ENCODE data around the gene OR2V1. TPM values are rescaled to one million over a fixed set of nuclear protein-coding genes. Genes with fewer than 3 reads are reported as not detected.

The OR2V1 gene
- total RNA-seq, 1 experiment from 2014 or later: not detected

- Mint-ChIP-seq H3K9me3 (ENCODE audit: unreplicated experiment) (no peaks in the 10 kb centered on the region), H3K27me3 (ENCODE audit: insufficient read depth, unreplicated experiment) (peaks cover 29% of the 10 kb centered on the region)
- TF ChIP-seq CTCF (IDR thresholded peaks at IDR 0.05; ENCODE audit: unreplicated experiment): no peak
Observed at GRCh38 chr5:181086884-181087205, 44.1 kb downstream of the OR2V1 start.

GRCh38 chr5:181086026-181086883 is 44.7 kb downstream of the OR2V1 start:
- ChIA-PET CTCF (interaction anchor here (1.1 to 1.6 kb wide), 4 partner anchors 14 to 218 kb away, joined by 3 to 6 read pairs (median 4); no protein-coding TSS in a partner anchor), POLR2A (interaction anchor here (0.6 to 0.8 kb wide), 2 partner anchors 9 to 170 kb away, joined by 4 to 5 read pairs; no protein-coding TSS in a partner anchor)
- TF ChIP-seq CTCF (IDR thresholded peaks at IDR 0.05; ENCODE audit: unreplicated experiment): no peak
- H3K9me3 Mint-ChIP-seq (ENCODE audit: unreplicated experiment): no peaks in the 10 kb centered on the region
- DNase-seq (ENCODE audit: unreplicated experiment): no peak
- peaks cover 29% of the 10 kb centered on the region for H3K27me3 Mint-ChIP-seq (ENCODE audit: insufficient read depth, unreplicated experiment)
- no TSS peak for BruUV-seq (replicated peaks)
- H3K4me3 Mint-ChIP-seq (ENCODE audit: unreplicated experiment): no peak overlapping the region
- H3K36me3 Mint-ChIP-seq (ENCODE audit: insufficient read depth, unreplicated experiment): no peaks in the 10 kb centered on the region
- intact Hi-C loops (cut with micrococcal nuclease): no loop called here
- H3K27ac Mint-ChIP-seq (ENCODE audit: low read depth, unreplicated experiment): no peak overlapping the region
- H3K4me1 Mint-ChIP-seq (ENCODE audit: insufficient read depth, unreplicated experiment): no peaks in the 10 kb centered on the region

More at GRCh38 chr5:181086884-181087205, 44.1 kb downstream of the OR2V1 start:
- Mint-ChIP-seq H3K27ac (ENCODE audit: low read depth, unreplicated experiment) (no peak overlapping the region), H3K4me1 (ENCODE audit: insufficient read depth, unreplicated experiment) (no peaks in the 10 kb centered on the region), H3K4me3 (ENCODE audit: unreplicated experiment) (no peak overlapping the region), H3K36me3 (ENCODE audit: insufficient read depth, unreplicated experiment) (no peaks in the 10 kb centered on the region)
- DNase-seq (ENCODE audit: unreplicated experiment): no peak
- ChIA-PET POLR2A (interaction anchor here (0.8 kb wide), 1 partner anchor 10 kb away, joined by 4 read pairs; no protein-coding TSS in a partner anchor), CTCF (interaction anchor here (0.6 to 1.6 kb wide), 5 partner anchors 13 to 218 kb away, joined by 3 to 6 read pairs (median 4); no protein-coding TSS in a partner anchor)
- intact Hi-C loops (cut with micrococcal nuclease): no loop called here
- no TSS peak for BruUV-seq (replicated peaks)

GRCh38 chr5:181084621-181085195 is 46.3 kb downstream of the OR2V1 start:
- Mint-ChIP-seq H3K4me3 (ENCODE audit: unreplicated experiment) (no peak overlapping the region), H3K4me1 (ENCODE audit: insufficient read depth, unreplicated experiment) (no peaks in the 10 kb centered on the region), H3K36me3 (ENCODE audit: insufficient read depth, unreplicated experiment) (no peaks in the 10 kb centered on the region), H3K27me3 (ENCODE audit: insufficient read depth, unreplicated experiment) (peaks cover 29% of the 10 kb centered on the region), H3K27ac (ENCODE audit: low read depth, unreplicated experiment) (no peak overlapping the region), H3K9me3 (ENCODE audit: unreplicated experiment) (no peaks in the 10 kb centered on the region)
- ChIA-PET POLR2A (interaction anchor here (1.4 kb wide), 1 partner anchor 8 kb away, joined by 4 read pairs; no protein-coding TSS in a partner anchor), CTCF (no interaction called here)
- BruUV-seq (replicated peaks): no TSS peak
- intact Hi-C loops (cut with micrococcal nuclease): no loop called here
- no peak for DNase-seq (ENCODE audit: unreplicated experiment)
- TF ChIP-seq CTCF (IDR thresholded peaks at IDR 0.05; ENCODE audit: unreplicated experiment): no peak

DNA sequence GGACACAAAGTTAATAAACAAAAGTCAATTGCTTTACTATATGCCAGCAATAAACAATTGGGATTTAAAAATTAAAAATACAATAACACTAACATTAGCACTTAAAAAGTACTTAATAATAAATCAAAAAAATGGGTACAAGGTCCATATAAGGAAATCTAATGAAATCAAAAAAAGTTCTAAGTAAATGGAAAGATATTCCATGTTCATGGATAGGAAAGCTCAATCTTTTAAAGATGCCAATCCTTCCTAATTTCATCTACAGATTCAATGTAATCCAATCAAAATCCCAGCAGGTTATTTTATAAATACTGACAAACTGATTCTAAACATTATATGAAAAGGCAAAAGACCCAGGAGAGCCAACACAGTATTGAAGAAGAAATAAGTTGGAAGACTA is 49.0 kb downstream of the OR2V1 start:
- Mint-ChIP-seq H3K27me3 (ENCODE audit: insufficient read depth, unreplicated experiment) (peaks cover 29% of the 10 kb centered on the region), H3K4me3 (ENCODE audit: unreplicated experiment) (no peak overlapping the region), H3K9me3 (ENCODE audit: unreplicated experiment) (peaks cover 6% of the 10 kb centered on the region), H3K4me1 (ENCODE audit: insufficient read depth, unreplicated experiment) (no peaks in the 10 kb centered on the region), H3K27ac (ENCODE audit: low read depth, unreplicated experiment) (no peak overlapping the region), H3K36me3 (ENCODE audit: insufficient read depth, unreplicated experiment) (no peaks in the 10 kb centered on the region)
- ChIA-PET CTCF (interaction anchor here (0.6 kb wide), 1 partner anchor 379 kb away, joined by 5 read pairs; no protein-coding TSS in a partner anchor), POLR2A (no interaction called here)
- no peak for TF ChIP-seq CTCF (IDR thresholded peaks at IDR 0.05; ENCODE audit: unreplicated experiment)
- no peak for DNase-seq (ENCODE audit: unreplicated experiment)
- no TSS peak for BruUV-seq (replicated peaks)
- intact Hi-C loops (cut with micrococcal nuclease): no loop called here

All from MCF 10A (cell line).